Measurements from ENCODE around the gene RBM25. TPM values are rescaled to one million over a fixed set of nuclear protein-coding genes. Genes with fewer than 3 reads are reported as not detected.

RBM25 gene
- total RNA-seq, 2 experiments from 2014 or later = 157 to 161 TPM

DNA sequence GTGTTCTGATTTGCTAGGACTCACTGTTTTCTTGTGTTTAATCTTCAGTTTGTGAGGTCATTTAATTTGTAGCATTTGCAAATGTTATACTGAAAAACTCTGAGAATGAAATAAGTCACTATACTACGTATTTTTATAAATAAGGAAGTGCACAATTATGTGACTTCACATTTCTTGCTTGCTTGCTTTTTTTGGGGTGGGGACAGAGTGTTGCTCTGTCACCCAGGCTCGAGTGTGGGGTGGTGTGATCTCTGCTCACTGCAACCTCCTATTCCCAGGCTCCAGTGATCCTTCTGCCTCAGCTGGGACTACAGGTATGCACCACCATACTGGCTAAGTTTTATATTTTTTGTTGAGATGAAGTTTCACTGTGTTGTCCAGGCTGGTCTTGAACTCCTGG lies 32.7 kb downstream of the RBM25 start:
- Mint-ChIP-seq H3K4me3 (no peak overlapping the region), H3K36me3 (ENCODE audit: low read depth) (peaks cover 87% of the 10 kb centered on the region), H3K27me3 (no peaks in the 10 kb centered on the region), H3K4me1 (ENCODE audit: low read depth) (peaks cover 6% of the 10 kb centered on the region), H3K27ac (no peak overlapping the region), H3K9me3 (no peaks in the 10 kb centered on the region)
- ChIA-PET CTCF (interaction anchor here (1.1 kb wide), 1 partner anchor 14 kb away, joined by 3 read pairs; no protein-coding TSS in a partner anchor), POLR2A (no interaction called here)
- H3K27ac ChIP-seq (ENCODE audit: low read depth in 1 of 2, low read length in 2 of 2) = no peak overlapping the region
- peaks cover 82% of the 10 kb centered on the region for H3K36me3 ChIP-seq (ENCODE audit: insufficient read depth, low read length)
- TF ChIP-seq, protein P1, sequence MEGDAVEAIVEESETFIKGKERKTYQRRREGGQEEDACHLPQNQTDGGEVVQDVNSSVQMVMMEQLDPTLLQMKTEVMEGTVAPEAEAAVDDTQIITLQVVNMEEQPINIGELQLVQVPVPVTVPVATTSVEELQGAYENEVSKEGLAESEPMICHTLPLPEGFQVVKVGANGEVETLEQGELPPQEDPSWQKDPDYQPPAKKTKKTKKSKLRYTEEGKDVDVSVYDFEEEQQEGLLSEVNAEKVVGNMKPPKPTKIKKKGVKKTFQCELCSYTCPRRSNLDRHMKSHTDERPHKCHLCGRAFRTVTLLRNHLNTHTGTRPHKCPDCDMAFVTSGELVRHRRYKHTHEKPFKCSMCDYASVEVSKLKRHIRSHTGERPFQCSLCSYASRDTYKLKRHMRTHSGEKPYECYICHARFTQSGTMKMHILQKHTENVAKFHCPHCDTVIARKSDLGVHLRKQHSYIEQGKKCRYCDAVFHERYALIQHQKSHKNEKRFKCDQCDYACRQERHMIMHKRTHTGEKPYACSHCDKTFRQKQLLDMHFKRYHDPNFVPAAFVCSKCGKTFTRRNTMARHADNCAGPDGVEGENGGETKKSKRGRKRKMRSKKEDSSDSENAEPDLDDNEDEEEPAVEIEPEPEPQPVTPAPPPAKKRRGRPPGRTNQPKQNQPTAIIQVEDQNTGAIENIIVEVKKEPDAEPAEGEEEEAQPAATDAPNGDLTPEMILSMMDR (IDR thresholded peaks at IDR 0.05) = no peak
- no peaks in the 10 kb centered on the region for H3K27me3 ChIP-seq (ENCODE audit: control insufficient read depth in 1 of 2, insufficient read depth in 2 of 2, low read length in 2 of 2)
- DNase-seq (no peak), ATAC-seq (ENCODE audit: poor library complexity) (no peak)
- no peaks in the 10 kb centered on the region for H3K4me1 ChIP-seq (ENCODE audit: insufficient read depth, low read length)
- H3K4me3 ChIP-seq (ENCODE audit: low read length) = no peak overlapping the region
- no peaks in the 10 kb centered on the region for H3K9me3 ChIP-seq (ENCODE audit: control insufficient read depth in 1 of 2, insufficient read depth in 1 of 2, low read length in 2 of 2)
- intact Hi-C loops (cut with DNase I, micrococcal nuclease) = no loop called here

DNA sequence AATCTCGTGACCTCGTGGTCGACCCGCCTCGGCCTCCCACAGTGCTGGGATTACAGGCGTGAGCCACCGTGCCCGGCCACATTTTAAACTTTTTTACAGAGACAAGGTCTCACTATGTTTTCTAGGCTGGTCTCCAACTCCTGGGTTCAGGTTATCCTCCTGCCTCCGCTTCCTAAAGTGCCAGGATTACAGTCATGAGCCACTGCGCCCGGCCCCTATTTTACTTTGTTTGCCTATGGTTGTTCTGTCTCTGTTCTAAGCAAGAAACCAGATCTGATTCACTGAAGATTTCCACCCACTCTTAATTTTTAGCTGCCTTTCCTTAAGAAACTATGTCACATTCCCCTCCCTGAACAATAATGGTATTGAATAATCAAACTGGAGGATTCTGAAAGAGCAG lies 39.1 kb downstream of the RBM25 start:
- Histone ChIP-seq H3K9me3 (ENCODE audit: control insufficient read depth in 1 of 2, insufficient read depth in 1 of 2, low read length in 2 of 2) (no peaks in the 10 kb centered on the region), H3K4me3 (ENCODE audit: low read length) (no peak overlapping the region), H3K27me3 (ENCODE audit: control insufficient read depth in 1 of 2, insufficient read depth in 2 of 2, low read length in 2 of 2) (no peaks in the 10 kb centered on the region), H3K27ac (ENCODE audit: low read depth in 1 of 2, low read length in 2 of 2) (no peak overlapping the region), H3K36me3 (ENCODE audit: insufficient read depth, low read length) (peaks cover 91% of the 10 kb centered on the region), H3K4me1 (ENCODE audit: insufficient read depth, low read length) (no peaks in the 10 kb centered on the region)
- DNase-seq (no peak), ATAC-seq (ENCODE audit: poor library complexity) (no peak)
- CTCF ChIA-PET = no interaction called here
- no peaks in the 10 kb centered on the region for H3K27me3 Mint-ChIP-seq
- no peak overlapping the region for H3K4me3 Mint-ChIP-seq
- POLR2A ChIA-PET = interaction anchor here (1.4 kb wide), 1 partner anchor 39 kb away, joined by 8 read pairs; the partner anchor contains the start of gene RBM25
- H3K4me1 Mint-ChIP-seq (ENCODE audit: low read depth) = peaks cover 8% of the 10 kb centered on the region
- no peaks in the 10 kb centered on the region for H3K9me3 Mint-ChIP-seq
- H3K27ac Mint-ChIP-seq = no peak overlapping the region
- TF ChIP-seq, protein P1 (IDR thresholded peaks at IDR 0.05) = no peak
- intact Hi-C loops (cut with DNase I, micrococcal nuclease) = no loop called here
- peaks cover 84% of the 10 kb centered on the region for H3K36me3 Mint-ChIP-seq (ENCODE audit: low read depth)

DNA sequence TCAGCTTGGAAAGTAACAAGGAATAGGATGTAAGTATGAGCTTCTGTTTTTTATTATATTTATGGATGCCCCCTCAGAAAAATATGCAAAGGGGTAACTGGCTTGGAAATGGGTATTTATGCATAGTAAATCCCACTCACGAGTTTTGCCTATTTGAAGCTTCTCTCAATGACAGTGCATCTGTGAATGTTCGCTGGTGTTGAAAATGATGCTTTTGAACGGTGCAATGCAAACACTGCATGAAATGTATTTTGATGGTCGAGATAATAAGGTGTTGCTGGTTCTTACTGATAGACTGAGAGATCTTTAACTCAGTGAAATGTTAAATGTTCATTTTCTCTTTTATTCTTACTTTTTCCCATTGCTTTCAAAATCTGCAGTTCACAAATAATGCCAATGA lies 42.0 kb downstream of the RBM25 start:
- peaks cover 8% of the 10 kb centered on the region for H3K4me1 Mint-ChIP-seq (ENCODE audit: low read depth)
- H3K9me3 Mint-ChIP-seq = no peaks in the 10 kb centered on the region
- POLR2A ChIA-PET = interaction anchor here (0.9 kb wide), 1 partner anchor 12 kb away, joined by 3 read pairs; no protein-coding TSS in a partner anchor
- no peak overlapping the region for H3K4me3 ChIP-seq (ENCODE audit: low read length)
- no peaks in the 10 kb centered on the region for H3K9me3 ChIP-seq (ENCODE audit: control insufficient read depth in 1 of 2, insufficient read depth in 1 of 2, low read length in 2 of 2)
- no peak for DNase-seq
- TF ChIP-seq, protein P1 (IDR thresholded peaks at IDR 0.05) = no peak
- H3K27me3 Mint-ChIP-seq = no peaks in the 10 kb centered on the region
- H3K4me3 Mint-ChIP-seq = no peak overlapping the region
- CTCF ChIA-PET = interaction anchor here (0.9 kb wide), 1 partner anchor 13 kb away, joined by 3 read pairs; no protein-coding TSS in a partner anchor
- H3K4me1 ChIP-seq (ENCODE audit: insufficient read depth, low read length) = no peaks in the 10 kb centered on the region
- no peak for ATAC-seq (ENCODE audit: poor library complexity)
- peaks cover 94% of the 10 kb centered on the region for H3K36me3 ChIP-seq (ENCODE audit: insufficient read depth, low read length)
- no peak overlapping the region for H3K27ac Mint-ChIP-seq
- H3K27ac ChIP-seq (ENCODE audit: low read depth in 1 of 2, low read length in 2 of 2) = no peak overlapping the region
- intact Hi-C loops (cut with DNase I, micrococcal nuclease) = no loop called here
- peaks cover 90% of the 10 kb centered on the region for H3K36me3 Mint-ChIP-seq (ENCODE audit: low read depth)
- no peaks in the 10 kb centered on the region for H3K27me3 ChIP-seq (ENCODE audit: control insufficient read depth in 1 of 2, insufficient read depth in 2 of 2, low read length in 2 of 2)

Data from CD4-positive, alpha-beta T cell (primary cell).